Renal cortical epithelial cell (primary cell): ENCODE results near the gene PEAK3. TPM values are rescaled to one million over a fixed set of nuclear protein-coding genes. Genes with fewer than 3 reads are reported as not detected.

Experiments
- DNase-seq: peaks from one replicate; pipeline ENCODE4 v3.0.0-alpha.2; 2011; ENCODE audit warnings: low read depth
- total RNA-seq: library from RNA; depleted of rRNA; stranded (reverse); fragments of >200 nt; gene quantifications from 2 replicates; pipeline ENCODE4 v1.2.3, GENCODE V29; 2014

The PEAK3 gene
- total RNA-seq, 1 donor from 2014 or later: 0.05 TPM

DNA sequence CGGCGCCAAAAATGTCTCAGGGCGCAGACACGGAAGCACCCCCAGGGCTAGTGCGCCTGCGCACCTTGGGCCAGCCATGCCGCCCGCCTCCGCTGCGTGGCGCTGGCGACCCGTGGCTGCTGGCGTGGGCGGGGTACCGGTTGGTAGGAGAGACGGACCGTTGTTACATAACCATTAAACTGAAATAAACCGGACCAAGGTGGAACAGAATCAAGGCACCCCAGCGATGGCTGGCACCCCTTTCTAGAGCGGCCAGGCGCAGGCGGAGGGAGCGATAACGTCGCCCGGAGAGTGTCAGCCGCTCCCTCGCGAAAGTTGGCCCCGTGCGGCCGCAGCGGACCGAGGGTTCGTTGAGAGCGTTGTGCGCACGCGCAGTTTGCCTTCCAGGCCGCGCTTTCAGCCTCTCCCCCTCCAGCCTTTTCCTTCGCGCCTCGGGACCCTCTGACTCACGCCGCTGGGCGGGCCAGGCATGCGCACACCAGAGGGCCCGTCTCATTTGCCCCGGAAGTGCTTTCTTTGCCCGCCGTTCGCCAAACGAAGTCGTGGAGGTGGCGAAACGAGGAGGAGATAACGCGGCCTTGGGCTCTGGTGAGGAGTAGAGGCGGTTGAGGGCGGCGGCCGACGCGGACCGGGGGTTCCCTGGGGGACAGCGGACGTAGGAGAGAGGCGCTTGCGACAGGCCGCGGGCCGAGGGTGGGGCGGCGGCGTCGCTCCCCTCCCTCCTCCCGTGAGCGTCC lies 45.5 kb downstream of the PEAK3 start, which contains the start of the genes PLEKHJ1 and SF3A2:
PLEKHJ1 (minus strand) TSS at position 16 of the 737 bp plus-strand sequence. CDS start 81 bp downstream, outside the sequence.
SF3A2 (plus strand) TSS at position 511 of the 737 bp plus-strand sequence. CDS start 6,595 bp downstream, outside the sequence.
- peak; percentile 89 for DNase-seq

DNA sequence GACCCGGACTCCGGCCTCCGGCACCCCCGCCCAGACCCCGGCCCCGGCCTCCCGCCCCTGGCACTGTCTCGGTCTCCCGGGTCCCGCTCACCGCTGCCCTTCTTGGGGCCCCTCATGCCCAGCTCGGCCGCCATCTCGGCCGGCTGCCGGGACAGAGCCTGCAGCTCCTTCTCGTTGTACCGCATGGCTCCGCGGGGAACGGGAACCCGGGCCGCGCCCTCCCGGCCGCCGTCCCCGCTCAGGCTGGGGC lies 46.0 kb downstream of the PEAK3 start:
- DNase-seq: no peak

DNA sequence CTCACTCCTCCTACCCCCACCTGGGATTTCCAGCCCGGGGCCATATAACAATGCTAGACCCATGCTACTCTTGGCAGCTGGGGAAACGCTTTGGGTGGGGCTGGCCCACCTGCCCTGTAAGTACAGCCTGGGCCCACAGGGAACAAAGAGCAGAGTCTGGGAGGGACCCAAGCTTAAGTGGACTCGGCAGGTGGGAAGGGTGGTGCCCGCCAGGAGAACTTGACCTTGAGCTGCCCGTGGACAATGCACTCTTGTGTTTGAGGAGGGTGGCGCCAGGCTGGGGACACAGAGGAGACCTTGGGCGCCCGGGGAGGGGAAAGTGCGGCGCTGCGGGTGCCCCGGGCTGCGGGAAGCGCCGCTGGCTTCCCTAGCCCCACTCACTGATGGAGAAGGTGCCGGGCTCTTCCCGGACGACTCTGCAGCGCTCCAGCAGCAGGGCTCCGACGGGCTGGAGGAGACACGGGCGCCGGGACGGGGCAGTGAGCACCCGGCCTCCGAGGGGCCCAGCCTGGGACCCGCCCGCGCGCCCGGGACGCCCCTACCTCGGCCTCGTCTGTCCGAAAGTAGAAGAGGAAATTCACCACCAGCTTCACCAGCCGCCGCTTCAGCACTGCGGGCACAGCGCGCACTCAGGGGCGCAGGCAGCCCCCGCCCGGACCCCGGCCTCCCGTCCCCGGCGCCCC lies 46.5 kb downstream of the PEAK3 start:
- DNase-seq: no peak

DNA sequence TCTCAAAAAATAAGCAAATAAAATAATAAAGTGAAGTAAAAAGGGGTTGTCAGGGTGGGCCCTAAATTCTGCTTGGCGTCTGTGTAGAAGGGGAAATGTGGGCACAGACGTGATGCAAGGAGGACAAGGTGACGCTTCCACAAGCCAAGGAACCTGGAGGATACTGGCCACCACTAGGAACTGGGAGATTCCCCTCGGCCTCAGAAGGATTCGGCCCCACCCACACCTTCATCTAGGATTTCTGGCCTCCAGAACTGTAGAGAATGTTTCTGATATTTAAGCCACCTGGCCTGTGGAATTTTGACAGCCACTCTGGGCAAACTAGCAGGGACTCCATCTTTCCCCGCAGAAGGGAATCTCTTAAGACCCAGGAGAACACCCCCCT lies 47.0 kb downstream of the PEAK3 start:
- DNase-seq: no peak

DNA sequence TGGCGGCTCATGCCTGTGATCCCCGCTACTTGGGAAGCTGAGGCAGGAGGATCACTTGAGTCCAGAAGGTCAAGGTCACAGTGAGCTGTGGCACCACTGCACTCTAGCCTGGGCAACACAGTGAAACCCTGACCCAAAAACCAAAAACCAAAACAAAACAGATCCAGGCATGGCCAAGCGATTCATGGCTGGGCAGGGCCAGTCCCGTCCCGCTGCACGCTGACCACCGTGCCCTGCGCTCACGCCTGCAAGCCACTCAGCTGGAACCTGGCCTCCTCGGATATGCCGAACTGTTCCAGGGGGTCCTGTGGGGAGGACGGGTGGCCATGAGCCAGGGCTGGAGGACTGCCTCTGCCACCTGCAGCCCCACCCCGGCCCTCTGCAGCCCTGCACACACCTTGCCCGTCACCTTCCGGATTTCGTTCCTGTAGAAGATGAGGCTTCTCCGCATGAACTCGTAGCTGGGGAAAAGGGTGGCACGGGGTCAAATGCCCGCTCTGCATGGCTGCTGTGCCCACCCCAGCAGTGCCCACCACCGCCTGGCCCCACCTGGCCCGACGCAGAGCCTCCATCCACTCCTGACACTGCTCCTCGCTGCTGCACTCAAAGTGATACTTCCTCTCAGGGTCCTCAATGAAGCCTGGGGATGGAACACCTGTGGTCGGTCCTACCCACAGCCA lies 48.2 kb downstream of the PEAK3 start:
- DNase-seq: no peak

DNA sequence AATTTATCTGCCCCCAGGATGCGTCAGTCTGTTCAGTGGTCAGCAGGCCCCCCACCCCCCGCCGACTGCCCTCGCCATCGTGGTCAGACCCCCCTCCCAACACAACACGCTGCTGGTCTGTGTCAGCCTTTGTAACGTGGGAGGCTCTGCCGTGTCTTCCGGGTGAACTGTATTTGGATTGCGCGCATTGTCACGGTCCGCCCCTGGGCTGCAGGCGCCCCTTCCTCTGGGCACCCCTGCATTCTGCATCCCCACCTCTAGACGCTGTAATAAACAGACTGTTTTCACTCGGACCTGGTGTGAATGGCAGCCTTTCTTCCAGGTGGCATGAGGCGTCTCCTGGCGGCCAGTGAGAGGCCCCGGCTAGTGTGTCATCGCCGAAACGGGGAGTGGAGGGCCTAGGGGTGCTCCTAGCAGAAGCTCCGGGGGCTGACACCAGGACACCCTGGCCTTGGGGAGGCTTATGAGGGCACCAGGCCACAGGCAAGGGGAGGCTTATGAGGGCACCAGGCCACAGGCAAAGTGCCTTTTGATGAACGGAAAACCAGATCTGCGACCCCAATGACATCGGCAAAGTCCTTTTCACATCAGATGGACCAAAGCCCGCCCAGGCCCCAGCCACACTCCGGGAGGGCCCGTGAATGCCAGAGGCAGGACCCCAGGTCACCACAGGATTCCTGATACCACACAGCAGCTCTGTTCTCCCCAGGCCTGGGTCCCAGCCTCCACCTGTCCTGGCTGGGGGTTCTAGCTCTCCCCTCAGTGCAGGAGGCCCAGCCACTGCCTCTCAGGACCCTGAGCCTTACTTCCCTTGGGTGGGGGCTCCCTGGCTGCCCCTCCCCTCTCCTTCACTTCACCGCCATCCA lies 49.5 kb downstream of the PEAK3 start:
- DNase-seq: no peak

DNA sequence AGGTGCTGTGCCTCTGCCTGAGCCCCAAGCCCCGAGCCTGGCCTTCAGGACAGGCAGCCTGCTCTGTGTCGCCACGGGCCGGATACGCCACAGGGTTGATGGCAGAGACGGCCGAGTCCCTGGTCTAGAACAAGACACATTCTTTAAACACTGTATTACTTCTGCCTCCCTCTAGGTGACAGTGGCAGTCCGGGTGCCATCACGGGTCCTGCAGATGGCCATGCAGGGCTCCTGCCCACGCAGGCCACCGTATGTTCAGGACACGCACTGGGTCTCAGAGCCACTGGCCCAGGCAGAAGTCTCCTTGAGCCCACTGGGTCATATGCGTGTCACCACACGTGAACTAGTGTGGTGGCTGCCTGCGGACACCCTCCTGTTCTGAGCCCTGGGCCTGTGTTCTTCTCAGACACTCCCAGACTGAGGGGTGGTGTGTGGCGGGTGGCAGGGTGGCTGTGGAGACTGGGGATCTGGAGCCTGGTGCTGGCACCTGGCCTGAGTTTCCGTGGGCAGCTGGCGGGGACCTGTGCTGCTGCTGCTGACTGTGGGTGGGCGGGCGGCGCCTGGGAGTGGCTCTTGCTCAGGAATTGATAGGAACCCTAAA lies 50.3 kb downstream of the PEAK3 start:
- DNase-seq: no peak

DNA sequence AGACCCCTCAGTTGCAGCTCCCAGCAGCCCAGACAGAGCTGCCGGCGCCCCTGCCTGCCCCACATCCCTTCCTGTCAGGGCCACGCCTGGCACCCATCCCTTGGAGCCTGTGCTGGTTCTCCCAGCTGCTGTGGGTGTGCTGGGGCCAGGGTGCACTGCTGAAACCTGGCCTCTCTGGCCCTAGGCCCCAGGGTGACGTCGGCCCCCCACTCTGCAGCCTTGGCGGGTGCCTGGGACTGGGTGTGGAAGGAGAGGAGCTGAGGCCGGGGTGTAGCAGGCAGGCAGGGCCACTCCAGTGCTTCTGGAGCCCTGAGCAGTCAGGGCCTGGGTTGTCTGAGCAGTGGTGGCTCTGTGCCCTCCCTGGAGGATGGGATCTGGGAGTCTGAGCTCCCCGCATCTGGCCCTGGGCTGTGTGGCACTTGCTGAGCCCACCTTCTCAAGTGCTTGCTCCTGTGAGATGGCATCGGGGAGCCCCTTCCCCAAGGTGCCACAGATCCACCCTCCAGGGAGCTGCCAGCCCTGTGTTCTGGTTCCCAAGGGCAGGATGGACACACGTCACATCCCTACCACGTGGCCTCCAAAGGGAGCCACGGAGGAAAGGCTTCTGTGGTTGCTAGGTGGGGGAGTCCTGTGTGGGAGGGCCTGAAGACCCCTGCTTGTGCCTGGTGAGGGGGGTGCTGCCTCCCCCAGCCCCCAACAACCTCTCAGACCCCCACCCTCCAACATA lies 51.0 kb downstream of the PEAK3 start:
- no peak for DNase-seq

DNA sequence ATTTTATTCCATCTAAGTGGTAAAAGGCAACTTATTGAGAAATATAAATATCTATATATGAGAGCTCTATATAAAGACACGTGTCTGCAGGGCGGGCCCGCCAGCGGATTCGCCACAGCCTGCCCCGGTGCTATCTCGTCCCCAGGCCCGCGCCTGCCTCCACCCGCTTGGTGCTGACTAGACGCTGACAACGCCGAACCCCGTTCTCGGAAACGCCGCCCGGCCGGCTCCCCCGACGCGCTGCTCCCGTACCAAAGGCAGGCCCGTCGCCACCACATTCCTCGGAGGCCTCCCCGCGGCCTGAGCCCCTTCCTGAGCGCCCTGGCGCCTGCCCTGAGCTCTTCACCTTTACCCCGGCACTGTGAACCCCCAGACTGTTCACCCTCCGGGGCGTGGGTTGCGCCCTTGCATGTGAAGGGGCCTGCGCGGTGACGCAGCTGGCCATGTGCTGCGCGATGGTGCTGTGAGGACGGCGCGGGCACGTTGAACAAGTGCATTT lies 51.9 kb downstream of the PEAK3 start:
- no peak for DNase-seq

DNA sequence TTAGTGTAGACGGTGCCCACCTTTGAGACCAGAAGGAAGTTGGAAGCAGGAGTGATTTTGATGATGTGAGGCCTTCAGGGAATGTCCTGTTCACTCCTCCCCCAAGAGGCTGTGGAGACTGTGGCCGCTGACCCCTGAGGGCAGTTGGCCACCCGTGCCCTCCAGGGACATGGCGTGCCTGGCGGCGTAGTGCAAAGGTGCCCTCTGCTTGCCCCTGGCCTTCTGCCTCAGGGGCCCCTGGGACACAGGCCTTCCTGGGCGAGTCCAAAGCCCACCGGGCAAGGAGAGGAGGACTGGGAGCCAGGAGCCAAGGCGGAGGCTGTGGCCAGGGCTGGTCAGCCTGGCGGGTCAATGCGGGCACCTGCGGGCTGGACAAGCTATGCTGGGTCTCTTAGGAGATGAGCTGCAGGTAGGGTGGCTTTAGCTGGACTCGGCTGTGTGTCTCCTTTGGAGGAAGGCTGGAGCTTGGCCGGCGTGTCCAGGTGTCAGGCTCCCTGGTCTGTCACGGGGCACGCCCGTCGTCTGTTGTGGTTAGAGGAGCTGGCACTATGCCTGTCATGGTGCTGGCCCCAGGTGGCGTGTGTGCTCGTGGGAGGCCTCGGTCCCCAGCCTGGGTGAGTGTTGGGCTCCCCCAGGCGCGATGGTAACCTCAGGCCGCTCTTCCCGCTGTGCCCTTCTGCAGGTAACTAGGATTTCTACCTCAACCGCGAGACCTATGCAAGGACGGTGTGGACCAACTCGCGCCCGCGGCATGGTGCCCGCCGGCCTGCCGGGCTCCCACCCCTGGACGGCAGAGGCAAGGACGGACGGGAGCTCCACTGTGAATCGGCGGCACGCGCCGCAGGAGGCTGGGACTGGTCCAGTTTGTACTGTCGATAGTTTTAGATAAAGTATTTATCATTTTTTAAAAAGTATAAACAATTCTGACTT lies 52.6 kb downstream of the PEAK3 start:
- no peak for DNase-seq

DNA sequence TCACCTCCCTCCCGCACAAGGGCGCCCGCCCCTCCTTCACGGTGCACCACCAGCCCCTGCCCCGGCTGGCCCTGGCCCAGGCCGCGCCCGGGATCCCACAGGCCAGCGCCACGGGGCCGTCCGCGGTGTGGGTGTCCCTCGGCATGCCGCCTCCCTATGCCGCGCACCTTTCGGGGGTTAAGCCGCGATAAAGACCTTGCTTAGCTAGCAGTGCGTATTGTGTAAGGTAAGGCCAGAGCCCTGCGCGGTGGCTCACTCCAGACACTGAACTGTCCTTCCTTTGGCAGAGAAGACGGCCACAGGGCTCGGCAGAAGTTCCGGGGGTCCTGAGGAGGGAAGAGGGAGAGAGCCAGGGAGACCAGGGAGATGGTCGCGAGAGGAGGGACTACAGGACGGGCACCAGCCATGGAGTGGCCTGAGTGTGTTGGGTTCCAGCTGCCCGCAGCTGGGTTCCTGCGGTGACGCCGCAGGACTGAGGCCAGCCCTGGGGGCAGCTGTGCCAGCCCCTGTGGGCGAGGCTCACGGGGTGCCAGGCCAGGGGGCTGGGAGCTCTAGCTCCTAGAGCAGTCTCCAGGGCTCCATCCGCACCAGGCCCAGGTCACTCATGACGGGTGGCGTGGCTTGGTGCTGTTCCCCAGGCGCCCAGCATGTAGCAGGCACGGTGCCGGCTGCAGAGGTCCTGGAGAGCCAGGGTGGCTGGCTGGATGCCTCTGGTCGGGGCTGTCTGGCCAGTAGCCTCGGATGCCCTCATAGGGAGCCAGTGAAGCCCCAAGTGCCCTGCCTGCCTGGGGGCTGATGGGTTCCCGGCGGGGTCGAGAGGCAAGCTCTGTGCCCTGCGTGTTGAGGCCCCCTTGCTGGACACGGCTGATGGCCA lies 53.6 kb downstream of the PEAK3 start:
- no peak for DNase-seq

DNA sequence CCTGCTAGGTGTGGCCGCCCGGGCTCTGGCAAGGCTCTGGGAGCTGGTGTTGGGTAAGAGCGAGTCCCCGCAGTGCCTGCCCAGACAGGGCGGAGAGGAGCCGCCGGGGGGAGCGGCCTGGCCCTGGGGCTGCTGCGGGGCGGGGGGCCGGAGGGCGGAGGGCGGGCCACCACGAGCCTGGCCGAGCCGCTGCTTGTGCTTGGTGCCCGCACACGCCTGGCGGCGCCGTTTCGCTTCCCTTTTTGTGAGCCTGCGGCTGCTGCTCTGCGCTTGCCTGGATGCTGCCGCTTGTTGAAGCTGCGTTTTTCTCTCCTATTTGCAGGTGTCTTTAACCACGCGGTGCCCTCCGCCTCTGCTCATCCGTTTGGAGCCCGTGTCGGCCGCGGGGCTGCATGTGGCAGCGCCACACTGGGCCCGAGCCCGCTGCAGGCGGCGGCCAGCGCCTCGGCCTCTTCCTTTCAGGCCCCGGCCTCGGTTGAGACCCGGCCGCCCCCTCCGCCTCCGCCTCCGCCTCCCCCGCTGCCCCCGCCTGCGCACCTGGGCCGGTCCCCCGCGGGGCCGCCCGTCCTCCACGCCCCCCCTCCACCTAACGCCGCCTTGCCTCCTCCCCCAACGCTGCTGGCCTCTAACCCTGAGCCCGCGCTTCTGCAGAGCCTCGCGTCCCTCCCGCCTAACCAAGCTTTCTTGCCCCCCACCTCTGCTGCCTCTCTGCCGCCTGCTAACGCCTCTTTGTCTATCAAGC lies 54.4 kb downstream of the PEAK3 start:
- DNase-seq: no peak

DNA sequence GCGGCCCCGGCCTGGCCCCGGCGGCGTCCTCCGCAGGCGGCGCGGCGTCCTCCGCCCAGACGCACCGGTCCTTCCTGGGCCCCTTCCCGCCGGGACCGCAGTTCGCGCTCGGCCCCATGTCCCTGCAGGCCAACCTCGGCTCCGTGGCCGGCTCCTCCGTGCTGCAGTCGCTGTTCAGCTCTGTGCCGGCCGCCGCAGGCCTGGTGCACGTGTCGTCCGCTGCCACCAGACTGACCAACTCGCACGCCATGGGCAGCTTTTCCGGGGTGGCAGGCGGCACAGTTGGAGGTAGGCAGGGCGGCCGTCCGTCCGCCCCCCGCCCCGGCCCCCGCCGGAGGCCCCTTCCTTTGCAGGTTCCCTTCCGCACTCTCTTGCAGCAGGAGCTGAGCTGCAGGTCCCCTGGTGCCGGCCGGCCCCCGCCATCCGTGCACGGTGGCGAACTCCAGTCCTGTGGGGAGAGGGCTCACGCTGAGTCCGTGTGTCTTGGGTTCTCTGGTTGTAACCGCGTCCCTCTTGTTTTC lies 55.1 kb downstream of the PEAK3 start:
- DNase-seq: no peak

DNA sequence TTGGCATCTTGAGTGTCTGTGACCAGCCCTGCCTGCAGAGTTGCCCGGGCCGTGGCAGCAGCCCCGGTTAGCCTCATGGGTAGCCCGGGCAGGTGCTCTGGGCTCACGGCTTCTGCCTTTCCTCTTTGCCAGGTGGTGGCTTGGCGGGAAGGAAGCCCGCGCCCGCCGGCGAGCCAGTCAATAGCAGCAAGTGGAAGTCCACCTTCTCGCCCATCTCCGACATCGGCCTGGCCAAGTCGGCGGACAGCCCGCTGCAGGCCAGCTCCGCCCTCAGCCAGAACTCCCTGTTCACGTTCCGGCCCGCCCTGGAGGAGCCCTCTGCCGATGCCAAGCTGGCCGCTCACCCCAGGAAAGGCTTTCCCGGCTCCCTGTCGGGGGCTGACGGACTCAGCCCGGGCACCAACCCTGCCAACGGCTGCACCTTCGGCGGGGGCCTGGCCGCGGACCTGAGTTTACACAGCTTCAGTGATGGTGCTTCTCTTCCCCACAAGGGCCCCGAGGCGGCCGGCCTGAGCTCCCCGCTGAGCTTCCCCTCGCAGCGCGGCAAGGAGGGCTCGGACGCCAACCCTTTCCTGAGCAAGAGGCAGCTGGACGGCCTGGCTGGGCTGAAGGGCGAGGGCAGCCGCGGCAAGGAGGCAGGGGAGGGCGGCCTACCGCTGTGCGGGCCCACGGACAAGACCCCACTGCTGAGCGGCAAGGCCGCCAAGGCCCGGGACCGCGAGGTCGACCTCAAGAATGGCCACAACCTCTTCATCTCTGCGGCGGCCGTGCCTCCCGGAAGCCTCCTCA lies 55.7 kb downstream of the PEAK3 start:
- no peak for DNase-seq

DNA sequence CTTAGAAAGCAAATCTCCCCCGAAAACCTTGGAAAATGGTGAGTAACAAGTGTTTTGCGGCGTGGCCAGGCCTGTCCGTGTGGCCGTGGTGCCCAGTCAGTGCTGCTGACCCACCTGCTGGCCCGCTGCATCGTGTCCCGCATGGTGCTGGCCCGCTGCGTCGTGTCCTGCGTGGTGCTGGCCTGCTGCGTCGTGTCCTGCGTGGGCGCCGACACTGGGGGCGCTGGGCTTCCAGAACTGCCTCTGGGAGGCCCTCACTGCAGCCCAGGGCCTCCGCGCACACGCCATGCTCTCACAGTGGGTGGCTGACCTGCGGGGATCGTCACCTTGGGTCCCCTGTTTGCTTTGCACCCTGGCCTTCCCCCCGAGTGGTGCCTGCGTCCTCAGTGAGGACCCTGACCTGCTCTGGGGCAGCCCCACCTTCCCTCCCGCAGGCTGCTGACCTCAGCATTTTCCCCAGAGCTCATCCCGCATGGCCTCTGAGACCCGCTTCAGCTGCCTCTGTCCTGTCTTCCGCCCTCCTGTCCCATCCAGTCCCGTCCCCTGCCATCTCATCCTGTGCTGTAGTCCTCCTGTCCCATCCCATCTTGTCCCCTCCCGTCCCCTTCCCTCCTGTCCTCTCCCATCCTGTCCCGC lies 56.4 kb downstream of the PEAK3 start:
- no peak for DNase-seq

DNA sequence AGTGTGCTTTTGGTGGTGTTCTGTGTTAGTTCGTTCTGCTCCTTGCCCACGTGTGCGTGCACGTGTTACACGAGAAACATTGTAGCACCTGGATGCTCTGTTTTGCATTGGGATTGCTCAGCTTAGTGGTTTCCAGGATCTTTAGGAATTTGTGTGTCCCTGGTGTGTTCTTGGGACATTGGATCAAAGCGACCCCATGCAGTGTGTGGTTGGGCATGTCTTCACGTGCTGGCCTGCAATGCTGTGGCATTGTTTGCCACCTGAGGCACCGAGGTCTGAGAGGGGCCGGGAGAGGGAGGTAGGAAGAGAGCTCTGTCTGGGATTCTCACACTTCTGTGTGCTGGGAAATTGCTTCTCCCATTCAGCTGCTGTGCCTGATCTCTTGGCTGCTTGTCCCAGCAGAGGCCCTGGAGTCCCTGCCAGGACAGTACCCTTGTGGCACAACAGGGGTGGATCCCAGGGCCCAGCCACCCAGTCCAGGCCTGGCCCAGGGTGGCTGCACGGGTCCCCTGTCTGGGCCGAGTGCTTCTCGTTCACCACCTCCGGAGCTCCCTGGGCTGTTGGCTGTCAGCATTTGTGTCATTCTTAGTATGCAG lies 57.1 kb downstream of the PEAK3 start:
- DNase-seq: no peak
